Body of pancreas (tissue), 4 donors: ENCODE data around the gene ARHGAP30. TPM values are rescaled to one million over a fixed set of nuclear protein-coding genes. Genes with fewer than 3 reads are reported as not detected.

Experiments used
- ATAC-seq: fragments of 150-250 bp; one replicate; pipeline ENCODE4 v1.9.1; 2016
- DNase-seq, 4 donors: peaks; one replicate each; pipeline ENCODE4 v3.0.0-alpha.2; 2019
- H3K27ac ChIP-seq, 4 donors: fragments of 200-600 bp; sonication (generic); 1 replicate in 3 of 4; 2 replicates in 1 of 4; pipeline versions ENCODE4 v1.5.1 to v1.6.1; 2016 to 2019; ENCODE audit warnings: mild to moderate bottlenecking in 1 of 4, mixed read lengths in 1 of 4, moderate library complexity in 1 of 4
- H3K27me3 ChIP-seq, 2 donors: fragments of 200-600 bp; sonication (generic); one replicate each; pipeline ENCODE4 v1.6.0; 2016; ENCODE audit warnings: mild to moderate bottlenecking in 1 of 2
- H3K36me3 ChIP-seq, 2 donors: fragments of 200-600 bp; sonication (generic); replicated peaks in 1 of 2; 2 replicates each; pipeline ENCODE4 v1.5.1; 2016; ENCODE audit warnings: low read depth in 2 of 2; ENCODE audit not compliant: insufficient read depth in 1 of 2
- H3K4me1 ChIP-seq: fragments of 200-600 bp; sonication (generic); one replicate; pipeline ENCODE4 v1.6.0; 2016
- H3K4me3 ChIP-seq, 2 donors: fragments of 200-600 bp; sonication (generic); 1 replicate in 1 of 2; 2 replicates in 1 of 2; pipeline ENCODE4 v1.5.1; 2016 to 2019
- H3K9me3 ChIP-seq, 3 donors: fragments of 200-600 bp; sonication (generic); 1 replicate in 2 of 3; 2 replicates in 1 of 3; pipeline ENCODE4 v1.5.1; 2016
- CTCF ChIP-seq, 7 experiments: fragments of 450-650 bp in 4 of 7; fragments of 200-600 bp in 3 of 7; sonication (generic) in 3 of 7; IDR thresholded peaks; one replicate each; pipeline ENCODE4 v1.5.1; 2016 to 2019; ENCODE audit warnings: antibody characterized with exemption in 7 of 7
- POLR2A ChIP-seq, 3 donors: fragments of 450-650 bp; IDR thresholded peaks; one replicate each; pipeline ENCODE4 v1.6.1; 2016; ENCODE audit warnings: antibody characterized with exemption in 3 of 3, mild to moderate bottlenecking in 2 of 3
- WGBS, 2 donors: methylation state at CpG; one replicate each; pipeline ENCODE4 v1.1.5; 2017; 5-methylcytosine and 5-hydroxymethylcytosine counted together
- intact Hi-C: fragments of 100-400 bp; cut with DNase I; formaldehyde crosslinking; loops from one replicate; pipeline ENCODE4 v1.15.1; 2023
- total RNA-seq, 2 donors: library from RNA; depleted of rRNA; stranded (reverse); fragments of >200 nt; gene quantifications; one replicate each; pipeline ENCODE4 v1.1.0, GENCODE V29; 2016

ARHGAP30 gene
- total RNA-seq, 2 donors from 2014 or later: 3.1 to 4.9 TPM

- Histone ChIP-seq H3K4me3 (no peak overlapping the region), H3K9me3 (no peaks in the 10 kb centered on the region), H3K27ac (peak overlapping the region; percentile 70 to 84 (median 82)), H3K4me1 (peaks cover 63% of the 10 kb centered on the region), H3K36me3 (no peaks in the 10 kb centered on the region), H3K27me3 (no peaks in the 10 kb centered on the region)
- 44 to 47% methylated on average over 9 to 10 of the region's 10 CpGs for WGBS, 2 donors
- ATAC-seq (no peak), DNase-seq (no peak)
- intact Hi-C loops: no loop called here
- TF ChIP-seq POLR2A (IDR thresholded peaks at IDR 0.05): no peak
- TF ChIP-seq CTCF (IDR thresholded peaks at IDR 0.05): no peak
These were observed 14.3 kb upstream of the ARHGAP30 start for GRCh38 chr1:161083748-161084596.

GRCh38 chr1:161082996-161083747, 13.5 kb upstream of the ARHGAP30 start:
- no peaks in the 10 kb centered on the region for H3K9me3 ChIP-seq
- ATAC-seq (peak; percentile 93), DNase-seq (peak; percentile 86 to 98 (median 91))
- H3K4me3 ChIP-seq: no peak overlapping the region
- TF ChIP-seq CTCF (IDR thresholded peaks at IDR 0.05): no peak
- no peak for TF ChIP-seq POLR2A (IDR thresholded peaks at IDR 0.05)
- intact Hi-C loops: no loop called here
- 47 to 80% methylated on average over 3 to 8 of the region's 8 CpGs for WGBS, 2 donors
- H3K4me1 ChIP-seq: peaks cover 55% of the 10 kb centered on the region
- no peaks in the 10 kb centered on the region for H3K36me3 ChIP-seq
- H3K27ac ChIP-seq: peak overlapping the region; percentile 70 to 84 (median 82)
- H3K27me3 ChIP-seq: no peaks in the 10 kb centered on the region

GRCh38 chr1:161082483-161082882, 12.8 kb upstream of the ARHGAP30 start:
- TF ChIP-seq POLR2A (IDR thresholded peaks at IDR 0.05) (no peak), CTCF (IDR thresholded peaks at IDR 0.05) (no peak)
- no peak for ATAC-seq
- H3K4me1 ChIP-seq: peaks cover 48% of the 10 kb centered on the region
- no peak overlapping the region for H3K4me3 ChIP-seq
- DNase-seq: no peak
- 59 to 64% methylated on average over 2 of the region's 2 CpGs for WGBS, 2 donors
- peak overlapping the region; percentile 70 to 84 (median 82) for H3K27ac ChIP-seq
- no peaks in the 10 kb centered on the region for H3K9me3 ChIP-seq
- no peaks in the 10 kb centered on the region for H3K36me3 ChIP-seq
- intact Hi-C loops: no loop called here
- no peaks in the 10 kb centered on the region for H3K27me3 ChIP-seq

- H3K4me3 ChIP-seq: no peak overlapping the region
- no peaks in the 10 kb centered on the region for H3K36me3 ChIP-seq
- TF ChIP-seq CTCF (IDR thresholded peaks at IDR 0.05) (no peak), POLR2A (IDR thresholded peaks at IDR 0.05) (no peak)
- WGBS, 2 donors: 80% methylated on average over 5 of the region's 5 CpGs
- H3K9me3 ChIP-seq: no peaks in the 10 kb centered on the region
- H3K27ac ChIP-seq: no peak overlapping the region
- DNase-seq: no peak
- H3K4me1 ChIP-seq: peaks cover 39% of the 10 kb centered on the region
- no peak for ATAC-seq
- intact Hi-C loops: no loop called here
- H3K27me3 ChIP-seq: no peaks in the 10 kb centered on the region
These were observed 11.8 kb upstream of the ARHGAP30 start for GRCh38 chr1:161081519-161081918.
